ENCODE measurements around the gene MBOAT7. TPM values are rescaled to one million over a fixed set of nuclear protein-coding genes. Genes with fewer than 3 reads are reported as not detected.

Gene MBOAT7, protein sequence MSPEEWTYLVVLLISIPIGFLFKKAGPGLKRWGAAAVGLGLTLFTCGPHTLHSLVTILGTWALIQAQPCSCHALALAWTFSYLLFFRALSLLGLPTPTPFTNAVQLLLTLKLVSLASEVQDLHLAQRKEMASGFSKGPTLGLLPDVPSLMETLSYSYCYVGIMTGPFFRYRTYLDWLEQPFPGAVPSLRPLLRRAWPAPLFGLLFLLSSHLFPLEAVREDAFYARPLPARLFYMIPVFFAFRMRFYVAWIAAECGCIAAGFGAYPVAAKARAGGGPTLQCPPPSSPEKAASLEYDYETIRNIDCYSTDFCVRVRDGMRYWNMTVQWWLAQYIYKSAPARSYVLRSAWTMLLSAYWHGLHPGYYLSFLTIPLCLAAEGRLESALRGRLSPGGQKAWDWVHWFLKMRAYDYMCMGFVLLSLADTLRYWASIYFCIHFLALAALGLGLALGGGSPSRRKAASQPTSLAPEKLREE
- 10 to 100 TPM; 10.3 to 10.6 TPM for total RNA-seq
- polyA plus RNA-seq, result 10 to 100 TPM; 19.3 to 31.5 TPM

GRCh38 chr19:54189145-54189734 is at the start of gene MBOAT7:
MBOAT7 (minus strand) TSS chr19:54189580; CDS start chr19:54188508, 1,072 bp downstream.
- peaks cover 9 to 22% (median 15%) of the 10 kb centered on the region in 4 donors for H3K4me1 ChIP-seq (ENCODE audit: control insufficient read depth in 4 of 4, insufficient read depth in 4 of 4, low read length in 3 of 4)
- WGBS, result under 1% methylated on average over 64 of the region's 64 CpGs

GRCh38 chr19:54233941-54234340 is 44.6 kb upstream of the MBOAT7 start:
- Histone ChIP-seq H3K9me3 (ENCODE audit: control insufficient read depth in 4 of 4, low read length in 3 of 4) (no peaks in the 10 kb centered on the region), H3K4me1 (ENCODE audit: control insufficient read depth in 4 of 4, insufficient read depth in 4 of 4, low read length in 3 of 4) (no peaks in the 10 kb centered on the region), H3K27me3 (ENCODE audit: control insufficient read depth in 4 of 4, insufficient read depth in 4 of 4, low read length in 3 of 4) (peaks cover 0 to 3% (median 0%) of the 10 kb centered on the region in 4 donors), H3K9ac (ENCODE audit: low read depth in 1 of 2, low read length in 2 of 2) (no peak overlapping the region), H3K4me3 (ENCODE audit: low read depth in 1 of 3, low read length in 3 of 3) (no peak overlapping the region), H3K36me3 (ENCODE audit: control insufficient read depth in 4 of 4, insufficient read depth in 3 of 4, low read depth in 1 of 4, low read length in 3 of 4) (no peaks in the 10 kb centered on the region), H3K27ac (ENCODE audit: low read depth in 1 of 2, low read length in 2 of 2) (no peak overlapping the region)
- no peak for DNase-seq (ENCODE audit: low spot score)
- TF ChIP-seq ZBTB33 (IDR thresholded peaks at IDR 0.05) (no peak), GABPA (IDR thresholded peaks at IDR 0.05 in 1 of 2, conservative IDR thresholded peaks at IDR 0.05 in 1 of 2) (no peak), HNF4A (conservative IDR thresholded peaks at IDR 0.05) (no peak), RAD21 (IDR thresholded peaks at IDR 0.05) (no peak), NR2F2 (IDR thresholded peaks at IDR 0.05) (no peak), EGR1 (IDR thresholded peaks at IDR 0.05; ENCODE audit: low read depth in 2 of 2) (no peak), FOXA2 (IDR thresholded peaks at IDR 0.05) (no peak), RXRA (IDR thresholded peaks at IDR 0.05) (no peak), HNF4G (IDR thresholded peaks at IDR 0.05) (no peak), FOXA1 (IDR thresholded peaks at IDR 0.05) (no peak), YY1 (IDR thresholded peaks at IDR 0.05) (no peak)
- TF ChIP-seq, protein P1, sequence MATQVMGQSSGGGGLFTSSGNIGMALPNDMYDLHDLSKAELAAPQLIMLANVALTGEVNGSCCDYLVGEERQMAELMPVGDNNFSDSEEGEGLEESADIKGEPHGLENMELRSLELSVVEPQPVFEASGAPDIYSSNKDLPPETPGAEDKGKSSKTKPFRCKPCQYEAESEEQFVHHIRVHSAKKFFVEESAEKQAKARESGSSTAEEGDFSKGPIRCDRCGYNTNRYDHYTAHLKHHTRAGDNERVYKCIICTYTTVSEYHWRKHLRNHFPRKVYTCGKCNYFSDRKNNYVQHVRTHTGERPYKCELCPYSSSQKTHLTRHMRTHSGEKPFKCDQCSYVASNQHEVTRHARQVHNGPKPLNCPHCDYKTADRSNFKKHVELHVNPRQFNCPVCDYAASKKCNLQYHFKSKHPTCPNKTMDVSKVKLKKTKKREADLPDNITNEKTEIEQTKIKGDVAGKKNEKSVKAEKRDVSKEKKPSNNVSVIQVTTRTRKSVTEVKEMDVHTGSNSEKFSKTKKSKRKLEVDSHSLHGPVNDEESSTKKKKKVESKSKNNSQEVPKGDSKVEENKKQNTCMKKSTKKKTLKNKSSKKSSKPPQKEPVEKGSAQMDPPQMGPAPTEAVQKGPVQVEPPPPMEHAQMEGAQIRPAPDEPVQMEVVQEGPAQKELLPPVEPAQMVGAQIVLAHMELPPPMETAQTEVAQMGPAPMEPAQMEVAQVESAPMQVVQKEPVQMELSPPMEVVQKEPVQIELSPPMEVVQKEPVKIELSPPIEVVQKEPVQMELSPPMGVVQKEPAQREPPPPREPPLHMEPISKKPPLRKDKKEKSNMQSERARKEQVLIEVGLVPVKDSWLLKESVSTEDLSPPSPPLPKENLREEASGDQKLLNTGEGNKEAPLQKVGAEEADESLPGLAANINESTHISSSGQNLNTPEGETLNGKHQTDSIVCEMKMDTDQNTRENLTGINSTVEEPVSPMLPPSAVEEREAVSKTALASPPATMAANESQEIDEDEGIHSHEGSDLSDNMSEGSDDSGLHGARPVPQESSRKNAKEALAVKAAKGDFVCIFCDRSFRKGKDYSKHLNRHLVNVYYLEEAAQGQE (IDR thresholded peaks at IDR 0.05), result no peak
- 32% methylated on average over 5 of the region's 5 CpGs for WGBS

More at GRCh38 chr19:54189145-54189734, at the start of gene MBOAT7:
- Histone ChIP-seq H3K36me3 (ENCODE audit: control insufficient read depth in 4 of 4, insufficient read depth in 3 of 4, low read depth in 1 of 4, low read length in 3 of 4) (peaks cover 2 to 14% (median 8%) of the 10 kb centered on the region in 4 donors), H3K9ac (ENCODE audit: low read depth in 1 of 2, low read length in 2 of 2) (peak within 1 kb of the TSS; percentile 77 to 96), H3K9me3 (ENCODE audit: control insufficient read depth in 4 of 4, low read length in 3 of 4) (no peaks in the 10 kb centered on the region), H3K4me3 (ENCODE audit: low read depth in 1 of 3, low read length in 3 of 3) (peak within 1 kb of the TSS; percentile 58 to 80 (median 75)), H3K27ac (ENCODE audit: low read depth in 1 of 2, low read length in 2 of 2) (peak within 1 kb of the TSS; percentile 96 to 99), H3K27me3 (ENCODE audit: control insufficient read depth in 4 of 4, insufficient read depth in 4 of 4, low read length in 3 of 4) (no peaks in the 10 kb centered on the region)
- DNase-seq (ENCODE audit: low spot score), result no peak
- no peak for TF ChIP-seq NR2F2 (IDR thresholded peaks at IDR 0.05)
- TF ChIP-seq, protein P2, sequence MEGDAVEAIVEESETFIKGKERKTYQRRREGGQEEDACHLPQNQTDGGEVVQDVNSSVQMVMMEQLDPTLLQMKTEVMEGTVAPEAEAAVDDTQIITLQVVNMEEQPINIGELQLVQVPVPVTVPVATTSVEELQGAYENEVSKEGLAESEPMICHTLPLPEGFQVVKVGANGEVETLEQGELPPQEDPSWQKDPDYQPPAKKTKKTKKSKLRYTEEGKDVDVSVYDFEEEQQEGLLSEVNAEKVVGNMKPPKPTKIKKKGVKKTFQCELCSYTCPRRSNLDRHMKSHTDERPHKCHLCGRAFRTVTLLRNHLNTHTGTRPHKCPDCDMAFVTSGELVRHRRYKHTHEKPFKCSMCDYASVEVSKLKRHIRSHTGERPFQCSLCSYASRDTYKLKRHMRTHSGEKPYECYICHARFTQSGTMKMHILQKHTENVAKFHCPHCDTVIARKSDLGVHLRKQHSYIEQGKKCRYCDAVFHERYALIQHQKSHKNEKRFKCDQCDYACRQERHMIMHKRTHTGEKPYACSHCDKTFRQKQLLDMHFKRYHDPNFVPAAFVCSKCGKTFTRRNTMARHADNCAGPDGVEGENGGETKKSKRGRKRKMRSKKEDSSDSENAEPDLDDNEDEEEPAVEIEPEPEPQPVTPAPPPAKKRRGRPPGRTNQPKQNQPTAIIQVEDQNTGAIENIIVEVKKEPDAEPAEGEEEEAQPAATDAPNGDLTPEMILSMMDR (IDR thresholded peaks at IDR 0.05; ENCODE audit: low read depth, low read length, missing input control), result peak; percentile 17
